CD14-positive monocyte (primary cell): Measurements from ENCODE around the gene SCG2. TPM values are rescaled to one million over a fixed set of nuclear protein-coding genes. Genes with fewer than 3 reads are reported as not detected.

Experiments
- DNase-seq, 3 donors: peaks; one replicate each; pipeline ENCODE4 v3.0.0-alpha.2; 2011 to 2022
- H2AFZ ChIP-seq: 2 replicates; pipeline ENCODE4 v1.6.0; 2012; ENCODE audit warnings: mild to moderate bottlenecking, low read depth, low read length, inconsistent platforms; ENCODE audit not compliant: insufficient read depth, poor library complexity, severe bottlenecking
- H3K27ac ChIP-seq, 2 donors: 1 replicate in 1 of 2; 2 replicates in 1 of 2; pipeline ENCODE4 v1.5.1; 2012 to 2013; ENCODE audit warnings: low read length in 2 of 2, control low read depth in 1 of 2, inconsistent platforms in 1 of 2, low read depth in 1 of 2, mild to moderate bottlenecking in 1 of 2
- H3K27me3 ChIP-seq, 2 donors: one replicate each; pipeline versions ENCODE4 v1.6.0 to v1.6.1; 2011 to 2013; ENCODE audit warnings: low read length in 2 of 2; ENCODE audit not compliant: control insufficient read depth in 2 of 2, insufficient read depth in 2 of 2
- H3K36me3 ChIP-seq, 2 donors: replicated peaks in 1 of 2; 1 replicate in 1 of 2; 2 replicates in 1 of 2; pipeline versions ENCODE4 v1.5.1 to v1.6.1; 2012 to 2013; ENCODE audit warnings: low read length in 2 of 2, control low read depth in 1 of 2, inconsistent platforms in 1 of 2, mild to moderate bottlenecking in 1 of 2; ENCODE audit not compliant: insufficient read depth in 2 of 2, control insufficient read depth in 1 of 2
- H3K4me1 ChIP-seq, 2 donors: 1 replicate in 1 of 2; 2 replicates in 1 of 2; pipeline versions ENCODE4 v1.5.1 to v1.6.1; 2012 to 2013; ENCODE audit warnings: low read length in 2 of 2, control low read depth in 1 of 2, inconsistent platforms in 1 of 2, mild to moderate bottlenecking in 1 of 2, moderate library complexity in 1 of 2; ENCODE audit not compliant: insufficient read depth in 2 of 2, control insufficient read depth in 1 of 2
- H3K4me2 ChIP-seq: replicated peaks from 2 replicates; pipeline ENCODE3; 2012; ENCODE audit warnings: low read length, moderate library complexity, mild to moderate bottlenecking; ENCODE audit not compliant: poor library complexity, severe bottlenecking; ENCODE audit errors: extremely low read depth
- H3K4me3 ChIP-seq, 3 experiments: fragments of 200-600 bp in 1 of 3; sonication (generic) in 1 of 3; replicated peaks in 1 of 3; 1 replicate in 2 of 3; 2 replicates in 1 of 3; pipeline ENCODE4 v1.5.1; 2011 to 2013; ENCODE audit warnings: low read length in 3 of 3, mild to moderate bottlenecking in 3 of 3, control low read depth in 2 of 3, low read depth in 2 of 3, inconsistent platforms in 1 of 3, moderate library complexity in 1 of 3
- H3K79me2 ChIP-seq: 2 replicates; pipeline ENCODE4 v1.6.0; 2012; ENCODE audit warnings: mild to moderate bottlenecking, control low read depth, inconsistent platforms, low read length, moderate library complexity; ENCODE audit not compliant: insufficient read depth
- H3K9ac ChIP-seq: 2 replicates; pipeline ENCODE4 v1.6.0; 2017; ENCODE audit warnings: low read length, mild to moderate bottlenecking; ENCODE audit not compliant: insufficient read depth, poor library complexity, severe bottlenecking
- H3K9me3 ChIP-seq, 2 donors: replicated peaks in 1 of 2; 1 replicate in 1 of 2; 2 replicates in 1 of 2; pipeline versions ENCODE4 v1.5.1 to v1.6.1; 2012 to 2013; ENCODE audit warnings: low read length in 2 of 2, control low read depth in 1 of 2; ENCODE audit not compliant: control insufficient read depth in 1 of 2, insufficient read depth in 1 of 2
- H4K20me1 ChIP-seq: 2 replicates; pipeline ENCODE4 v1.6.0; 2012; ENCODE audit warnings: mild to moderate bottlenecking, low read length, control low read depth, moderate library complexity; ENCODE audit not compliant: insufficient read depth
- H3K27ac Mint-ChIP-seq, 7 donors: one replicate each; pipeline ENCODE4 v1.8.0; 2020; ENCODE audit warnings: mild to moderate bottlenecking in 7 of 7, mixed read lengths in 7 of 7, moderate library complexity in 6 of 7, inconsistent platforms in 2 of 7
- H3K27me3 Mint-ChIP-seq, 3 donors: one replicate each; pipeline ENCODE4 v1.8.0; 2021 to 2022; ENCODE audit warnings: low read depth in 3 of 3, mild to moderate bottlenecking in 3 of 3, mixed read lengths in 3 of 3, moderate library complexity in 3 of 3, inconsistent platforms in 1 of 3
- H3K36me3 Mint-ChIP-seq, 2 donors: one replicate each; pipeline ENCODE4 v1.8.0; 2020; ENCODE audit warnings: mixed read lengths in 2 of 2, inconsistent platforms in 1 of 2, mild to moderate bottlenecking in 1 of 2
- H3K4me1 Mint-ChIP-seq: one replicate; pipeline ENCODE4 v1.8.0; 2020; ENCODE audit warnings: mild to moderate bottlenecking, mixed read lengths
- H3K4me3 Mint-ChIP-seq, 2 donors: one replicate each; pipeline ENCODE4 v1.8.0; 2020; ENCODE audit warnings: mild to moderate bottlenecking in 2 of 2, mixed read lengths in 2 of 2, moderate library complexity in 1 of 2
- H3K9me3 Mint-ChIP-seq, 7 donors: one replicate each; pipeline ENCODE4 v1.8.0; 2020 to 2022; ENCODE audit warnings: mixed read lengths in 7 of 7, mild to moderate bottlenecking in 6 of 7, moderate library complexity in 6 of 7, inconsistent platforms in 2 of 7
- CTCF ChIP-seq: fragments of 200-600 bp; IDR thresholded peaks from one replicate; pipeline ENCODE4 v1.8.0; 2022; ENCODE audit warnings: antibody characterized with exemption, mild to moderate bottlenecking
- WGBS: methylation state at CpG from one replicate; pipeline ENCODE4 v1.1.5; 2013; ENCODE audit warnings: missing lambda C conversion rate; ENCODE audit not compliant: insufficient coverage; 5-methylcytosine and 5-hydroxymethylcytosine counted together
- intact Hi-C, 2 donors: fragments of 100-400 bp; cut with micrococcal nuclease; formaldehyde crosslinking; loops; one replicate each; pipeline versions ENCODE4 v1.15.0 to v1.15.1; 2023
- polyA plus RNA-seq, 3 donors: library from polyadenylated mRNA; depleted of rRNA in 1 of 3; unstranded in 2 of 3; stranded (reverse) in 1 of 3; fragments of 300-500 nt in 2 of 3; fragments of >200 nt in 1 of 3; fragmentation: Illumina TruSeq in 2 of 3; gene quantifications; 1 replicate in 2 of 3; 2 replicates in 1 of 3; pipeline ENCODE4 v1.2.3, GENCODE V29; 2012 to 2021

Gene SCG2
- polyA plus RNA-seq, 3 donors = not detected

- no peak overlapping the region for H3K4me2 ChIP-seq
- WGBS = 65% methylated on average over 2 of the region's 6 CpGs
- peaks cover 0 to 7% (median 7%) of the 10 kb centered on the region in 3 donors for H3K27me3 Mint-ChIP-seq
Measured at GRCh38 chr2:223599640-223600380, 2.4 kb downstream of the SCG2 start.

GRCh38 chr2:223598994-223599639, 3.0 kb downstream of the SCG2 start:
- H3K79me2 ChIP-seq = no peaks in the 10 kb centered on the region
- no peaks in the 10 kb centered on the region for H3K9me3 ChIP-seq
- no peak overlapping the region for H3K4me3 ChIP-seq
- no peak overlapping the region for H3K27ac Mint-ChIP-seq
- H3K4me1 ChIP-seq = no peaks in the 10 kb centered on the region
- no peak overlapping the region for H3K27ac ChIP-seq
- H3K4me1 Mint-ChIP-seq = no peaks in the 10 kb centered on the region
- H3K4me2 ChIP-seq = no peak overlapping the region
- no peaks in the 10 kb centered on the region for H4K20me1 ChIP-seq
- 100% methylated on average over 1 of the region's 2 CpGs for WGBS
- no peak overlapping the region for H3K9ac ChIP-seq
- peaks cover 0 to 5% of the 10 kb centered on the region in 2 donors for H3K27me3 ChIP-seq
- no peak overlapping the region for H3K4me3 Mint-ChIP-seq
- no peaks in the 10 kb centered on the region for H3K36me3 Mint-ChIP-seq
- no peak overlapping the region for H2AFZ ChIP-seq
- DNase-seq = no peak
- peaks cover 0 to 1% (median 0%) of the 10 kb centered on the region in 7 donors for H3K9me3 Mint-ChIP-seq
- intact Hi-C loops = no loop called here
- H3K27me3 Mint-ChIP-seq = peaks cover 0 to 8% (median 7%) of the 10 kb centered on the region in 3 donors
- no peaks in the 10 kb centered on the region for H3K36me3 ChIP-seq
- no peak for TF ChIP-seq CTCF

More at GRCh38 chr2:223599640-223600380, 2.4 kb downstream of the SCG2 start:
- H3K36me3 ChIP-seq = no peaks in the 10 kb centered on the region
- DNase-seq = no peak
- Mint-ChIP-seq H3K4me3 (no peak overlapping the region), H3K4me1 (no peaks in the 10 kb centered on the region), H3K27ac (no peak overlapping the region), H3K9me3 (peaks cover 0 to 1% (median 0%) of the 10 kb centered on the region in 7 donors), H3K36me3 (no peaks in the 10 kb centered on the region)
- TF ChIP-seq CTCF = no peak
- intact Hi-C loops = no loop called here
- no peaks in the 10 kb centered on the region for H3K9me3 ChIP-seq
- no peak overlapping the region for H3K4me3 ChIP-seq
- H4K20me1 ChIP-seq = no peaks in the 10 kb centered on the region
- H3K4me1 ChIP-seq = no peaks in the 10 kb centered on the region
- H3K9ac ChIP-seq = no peak overlapping the region
- H2AFZ ChIP-seq = no peak overlapping the region
- H3K79me2 ChIP-seq = no peaks in the 10 kb centered on the region
- H3K27me3 ChIP-seq = peaks cover 0 to 5% of the 10 kb centered on the region in 2 donors
- H3K27ac ChIP-seq = no peak overlapping the region
